Measurements from ENCODE around the gene KCNJ2. TPM values are rescaled to one million over a fixed set of nuclear protein-coding genes. Genes with fewer than 3 reads are reported as not detected.

KCNJ2 gene
- polyA plus RNA-seq, 1 donor (not counting 4 experiments of a cell fraction or from before 2014, with no cell fraction given) = 0.12 TPM

GRCh38 chr17:70153210-70153609 is 16.1 kb upstream of the KCNJ2 start:
- no peak overlapping the region for H2AFZ ChIP-seq (ENCODE audit: control insufficient read depth, low read length)
- H3K27me3 ChIP-seq (ENCODE audit: control insufficient read depth, extremely low read depth, insufficient read depth, low read length) = no peaks in the 10 kb centered on the region
- H4K20me1 ChIP-seq (ENCODE audit: control insufficient read depth, extremely low read depth, insufficient read depth, low read length) = no peaks in the 10 kb centered on the region
- FAIRE-seq (no peak), DNase-seq (ENCODE audit: low read depth, low spot score) (no peak)
- no peaks in the 10 kb centered on the region for H3K79me2 ChIP-seq (ENCODE audit: control insufficient read depth, insufficient read depth, low read length)
- no peak overlapping the region for H3K4me3 ChIP-seq (ENCODE audit: control insufficient read depth in 2 of 3, extremely low read depth in 1 of 3, insufficient read depth in 2 of 3, low read depth in 1 of 3, low read length in 3 of 3)
- dilution Hi-C loops (cut with MboI; ENCODE audit: extremely low pct_ligation_motif_present, low sequenced_read_pairs) = no loop called here
- no peaks in the 10 kb centered on the region for H3K9me3 ChIP-seq (ENCODE audit: control insufficient read depth, low read depth, low read length)
- H3K9ac ChIP-seq (ENCODE audit: control insufficient read depth, extremely low read depth, insufficient read depth, low read length) = no peak overlapping the region
- no peak overlapping the region for H3K4me2 ChIP-seq (ENCODE audit: control insufficient read depth, extremely low read depth, insufficient read depth, low read depth, low read length)
- H3K36me3 ChIP-seq (ENCODE audit: control insufficient read depth in 2 of 2, extremely low read depth in 1 of 2, insufficient read depth in 2 of 2, low read length in 2 of 2) = no peaks in the 10 kb centered on the region
- peaks cover 4% of the 10 kb centered on the region for H3K4me1 ChIP-seq (ENCODE audit: control insufficient read depth, extremely low read depth, insufficient read depth, low read length)
- H3K27ac ChIP-seq (ENCODE audit: control insufficient read depth, insufficient read depth, low read length) = no peak overlapping the region
- TF ChIP-seq CTCF (optimal IDR thresholded peaks at IDR 0.05 in 1 of 3, IDR thresholded peaks at IDR 0.05 in 1 of 3, conservative IDR thresholded peaks at IDR 0.05 in 1 of 3; ENCODE audit: extremely low read depth in 1 of 3, insufficient read depth in 2 of 3, low read length in 3 of 3) (no peak), EZH2 (IDR thresholded peaks at IDR 0.05; ENCODE audit: low read length) (no peak)
- H3K9me1 ChIP-seq (ENCODE audit: control insufficient read depth, extremely low read depth, insufficient read depth, low read length) = no peaks in the 10 kb centered on the region

GRCh38 chr17:70157151-70157550 is 12.2 kb upstream of the KCNJ2 start:
- no peak overlapping the region for H3K4me2 ChIP-seq (ENCODE audit: control insufficient read depth, extremely low read depth, insufficient read depth, low read depth, low read length)
- no peak overlapping the region for H2AFZ ChIP-seq (ENCODE audit: control insufficient read depth, low read length)
- DNase-seq (ENCODE audit: low read depth, low spot score) = no peak
- H3K79me2 ChIP-seq (ENCODE audit: control insufficient read depth, insufficient read depth, low read length) = no peaks in the 10 kb centered on the region
- no peak for FAIRE-seq
- no peaks in the 10 kb centered on the region for H3K36me3 ChIP-seq (ENCODE audit: control insufficient read depth in 2 of 2, extremely low read depth in 1 of 2, insufficient read depth in 2 of 2, low read length in 2 of 2)
- no peak for TF ChIP-seq CTCF (optimal IDR thresholded peaks at IDR 0.05 in 1 of 3, IDR thresholded peaks at IDR 0.05 in 1 of 3, conservative IDR thresholded peaks at IDR 0.05 in 1 of 3; ENCODE audit: extremely low read depth in 1 of 3, insufficient read depth in 2 of 3, low read length in 3 of 3)
- no peak for TF ChIP-seq EZH2 (IDR thresholded peaks at IDR 0.05; ENCODE audit: low read length)
- peaks cover 6% of the 10 kb centered on the region for H3K4me1 ChIP-seq (ENCODE audit: control insufficient read depth, extremely low read depth, insufficient read depth, low read length)
- H3K9me1 ChIP-seq (ENCODE audit: control insufficient read depth, extremely low read depth, insufficient read depth, low read length) = no peaks in the 10 kb centered on the region
- H3K27me3 ChIP-seq (ENCODE audit: control insufficient read depth, extremely low read depth, insufficient read depth, low read length) = no peaks in the 10 kb centered on the region
- no peak overlapping the region for H3K27ac ChIP-seq (ENCODE audit: control insufficient read depth, insufficient read depth, low read length)
- H4K20me1 ChIP-seq (ENCODE audit: control insufficient read depth, extremely low read depth, insufficient read depth, low read length) = no peaks in the 10 kb centered on the region
- no peaks in the 10 kb centered on the region for H3K9me3 ChIP-seq (ENCODE audit: control insufficient read depth, low read depth, low read length)
- H3K9ac ChIP-seq (ENCODE audit: control insufficient read depth, extremely low read depth, insufficient read depth, low read length) = no peak overlapping the region
- dilution Hi-C loops (cut with MboI; ENCODE audit: extremely low pct_ligation_motif_present, low sequenced_read_pairs) = no loop called here
- H3K4me3 ChIP-seq (ENCODE audit: control insufficient read depth in 2 of 3, extremely low read depth in 1 of 3, insufficient read depth in 2 of 3, low read depth in 1 of 3, low read length in 3 of 3) = no peak overlapping the region
